ENCODE data around the gene ILK.

Gene ILK

GRCh38 chr11:6572215-6572614 lies 31.4 kb upstream of the ILK start:
- DNase-seq, result peak in 1 of 51 donors; percentile 51

DNA sequence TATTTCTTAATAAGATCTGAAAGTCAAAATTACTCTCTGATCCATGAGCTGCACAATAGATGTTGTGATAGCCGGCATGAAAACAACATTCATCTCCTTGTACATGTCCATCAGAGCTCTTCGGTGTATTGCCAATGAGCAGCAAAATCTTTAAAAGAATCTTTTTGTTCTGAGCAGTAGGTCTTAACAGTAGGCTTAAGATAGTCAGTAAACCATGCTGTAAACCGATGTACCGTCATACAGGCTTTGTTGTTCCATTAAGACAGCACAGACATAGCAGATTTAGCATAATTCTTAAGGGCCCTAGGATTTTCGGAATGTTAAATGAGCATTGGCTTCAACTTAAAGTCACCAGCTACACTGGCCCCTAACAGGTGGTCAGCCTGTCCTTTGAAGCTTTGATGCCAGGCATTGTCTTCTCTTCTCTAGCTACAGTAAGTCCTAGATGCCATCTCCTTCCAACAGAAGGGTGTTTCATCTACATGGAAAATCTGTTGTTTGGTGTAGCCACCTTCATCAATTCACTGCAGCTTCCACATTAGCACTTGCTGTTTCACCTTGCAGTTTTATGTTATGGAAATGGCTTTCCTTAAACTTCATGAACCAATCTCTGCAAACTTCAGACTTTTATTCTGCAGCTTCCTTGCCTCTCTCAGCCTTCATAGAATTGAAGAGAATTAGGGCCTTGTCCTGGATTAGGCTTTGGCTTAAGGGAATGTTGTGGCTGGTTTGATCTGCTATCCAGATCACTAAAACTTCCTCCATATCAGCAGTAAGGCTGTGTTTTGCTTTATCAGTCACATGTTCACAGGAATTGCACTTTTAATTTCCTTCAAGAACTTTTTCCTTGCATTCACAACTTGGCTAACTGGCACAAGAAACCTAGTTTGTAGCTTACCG lies 28.5 kb upstream of the ILK start:
- no peak for DNase-seq

- peak in 45 of 51 donors; percentile 13 to 93 (median 75) for DNase-seq
Observed at GRCh38 chr11:6576471-6577373, 26.9 kb upstream of the ILK start.

DNA sequence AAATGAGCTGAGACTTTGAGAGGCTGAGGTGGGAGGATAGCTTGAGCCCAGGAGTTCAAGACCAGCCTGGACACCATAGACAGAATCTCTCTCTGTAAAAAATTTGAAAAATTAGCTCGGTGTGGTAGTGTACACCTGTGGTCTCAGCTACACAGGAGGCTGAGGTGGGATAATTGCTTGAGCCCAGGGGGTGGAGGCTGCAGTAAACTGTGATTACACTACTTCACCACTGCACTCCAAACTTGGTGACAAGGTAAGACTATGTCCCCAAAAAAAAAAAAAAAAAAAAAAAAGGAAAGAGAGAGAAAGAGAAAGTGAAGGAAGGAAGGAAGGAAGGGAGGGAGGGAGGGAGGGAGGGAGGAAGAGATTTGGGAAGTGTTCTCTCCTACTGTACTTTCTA lies 25.4 kb upstream of the ILK start:
- no peak for DNase-seq

- DNase-seq, result peak in 4 of 51 donors; percentile 11 to 24 (median 13)
Observed at GRCh38 chr11:6579681-6580080, 23.9 kb upstream of the ILK start.

DNA sequence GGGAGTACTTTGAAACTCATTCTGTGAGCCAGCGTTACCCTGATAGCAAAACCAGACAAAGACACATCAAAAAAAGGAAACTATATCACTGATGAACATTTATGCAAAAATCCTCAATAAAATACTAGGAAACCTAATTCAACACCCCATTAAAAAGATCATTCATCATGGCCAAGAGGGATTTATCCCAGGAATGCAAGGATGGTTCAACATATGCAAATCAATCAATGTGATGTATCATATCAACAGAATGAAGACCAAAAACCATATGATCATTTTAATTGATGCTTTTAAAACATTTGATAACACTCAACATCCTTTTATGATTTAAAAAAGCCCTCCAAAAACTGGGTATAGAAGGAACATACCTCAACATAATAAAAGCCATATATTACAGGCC lies 20.0 kb upstream of the ILK start:
- no peak for DNase-seq

DNA sequence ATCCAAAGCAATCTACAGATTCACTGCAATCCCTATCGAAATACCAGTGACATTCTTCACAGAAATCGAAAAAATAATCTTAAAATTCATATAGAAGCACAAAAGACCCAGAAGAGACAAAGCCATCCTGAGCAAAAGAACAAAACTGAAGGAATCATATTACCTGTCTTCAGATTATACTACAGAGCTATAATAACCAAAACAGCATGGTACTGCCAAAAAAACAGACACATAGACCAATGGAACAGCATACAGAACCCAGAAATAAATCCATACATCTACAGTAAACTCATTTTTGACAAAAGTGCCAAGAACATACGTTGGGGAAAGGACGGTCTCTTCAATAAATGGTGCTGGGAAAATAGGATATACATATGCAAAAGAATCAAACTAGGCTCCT lies 19.0 kb upstream of the ILK start:
- no peak for DNase-seq

DNA sequence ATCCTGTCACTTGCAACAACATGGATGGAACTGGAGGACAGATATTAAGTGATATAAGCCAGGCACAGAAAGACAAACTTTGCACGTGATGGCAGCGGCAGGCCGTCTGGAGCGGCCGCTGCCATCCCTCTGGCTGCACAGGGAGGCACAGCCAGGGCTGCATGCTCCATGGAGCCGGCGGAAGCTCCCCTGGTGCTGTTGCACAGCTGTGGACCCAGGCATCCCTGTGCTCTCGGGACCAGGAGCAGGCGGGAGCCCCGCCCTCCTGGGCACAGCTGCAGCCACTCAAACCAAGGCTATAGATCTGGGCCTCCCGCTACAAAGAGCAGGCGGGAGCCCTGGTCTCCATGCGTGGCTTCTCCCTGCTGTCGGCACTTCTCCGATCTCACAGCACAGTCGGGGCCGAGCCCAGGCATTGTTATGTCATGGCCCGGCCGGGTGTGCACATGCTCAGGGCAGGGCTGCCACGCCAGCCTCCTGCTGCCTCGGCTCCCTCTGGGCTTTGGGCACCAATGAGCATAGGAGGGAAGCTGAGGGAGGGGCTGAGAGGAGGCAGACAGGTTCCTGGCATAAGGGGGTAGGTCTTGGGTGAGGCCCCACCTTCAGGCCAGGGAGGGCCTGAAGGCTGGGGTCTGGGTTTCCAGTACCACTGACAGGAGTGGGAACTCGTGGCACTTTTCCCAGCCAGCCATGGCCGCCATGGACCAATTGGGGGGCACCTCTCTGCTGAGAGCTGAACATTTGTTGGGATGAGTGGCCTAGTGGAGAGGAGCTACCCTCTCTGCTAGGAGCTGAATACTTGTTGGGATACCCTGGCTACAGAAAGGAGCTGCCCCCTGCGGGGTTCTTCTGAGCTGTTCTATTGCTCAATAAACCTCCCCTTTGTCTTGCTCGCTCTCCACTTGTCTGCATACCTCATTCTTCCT lies 16.9 kb upstream of the ILK start:
- peak in 16 of 51 donors; percentile 16 to 65 (median 44) for DNase-seq

DNA sequence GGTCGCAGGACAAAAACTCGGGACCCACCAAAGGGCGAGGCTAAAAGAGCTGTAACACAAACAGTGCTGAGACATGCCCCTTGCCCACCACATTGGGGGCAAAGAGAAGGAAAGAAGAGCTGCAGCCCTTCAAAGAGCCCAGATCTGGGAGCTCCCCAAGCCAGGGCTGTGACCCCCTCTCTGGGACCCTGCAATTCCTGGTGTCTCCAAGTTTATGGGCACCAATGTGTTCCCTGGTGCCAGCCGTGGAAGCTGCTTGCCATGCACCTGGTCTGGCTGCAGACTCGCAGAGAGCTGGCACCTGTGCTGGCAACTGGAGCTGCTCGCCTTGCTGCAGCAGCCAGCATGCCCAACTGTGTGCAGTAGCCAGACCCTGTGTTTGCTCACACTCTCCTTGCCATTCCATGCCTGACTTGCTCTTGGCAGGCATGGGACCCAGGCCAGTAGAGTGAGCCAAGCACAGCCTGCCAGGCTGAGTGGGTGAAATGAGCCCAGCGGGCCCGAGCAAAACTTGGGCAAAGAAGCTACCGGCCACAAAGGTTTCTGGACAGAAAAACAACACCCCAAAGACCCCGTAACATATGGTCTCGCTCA lies 16.1 kb upstream of the ILK start:
- DNase-seq, result peak in 19 of 51 donors; percentile 22 to 70 (median 48)

GRCh38 chr11:6588018-6588417 lies 15.6 kb upstream of the ILK start:
- no peak for DNase-seq

DNA sequence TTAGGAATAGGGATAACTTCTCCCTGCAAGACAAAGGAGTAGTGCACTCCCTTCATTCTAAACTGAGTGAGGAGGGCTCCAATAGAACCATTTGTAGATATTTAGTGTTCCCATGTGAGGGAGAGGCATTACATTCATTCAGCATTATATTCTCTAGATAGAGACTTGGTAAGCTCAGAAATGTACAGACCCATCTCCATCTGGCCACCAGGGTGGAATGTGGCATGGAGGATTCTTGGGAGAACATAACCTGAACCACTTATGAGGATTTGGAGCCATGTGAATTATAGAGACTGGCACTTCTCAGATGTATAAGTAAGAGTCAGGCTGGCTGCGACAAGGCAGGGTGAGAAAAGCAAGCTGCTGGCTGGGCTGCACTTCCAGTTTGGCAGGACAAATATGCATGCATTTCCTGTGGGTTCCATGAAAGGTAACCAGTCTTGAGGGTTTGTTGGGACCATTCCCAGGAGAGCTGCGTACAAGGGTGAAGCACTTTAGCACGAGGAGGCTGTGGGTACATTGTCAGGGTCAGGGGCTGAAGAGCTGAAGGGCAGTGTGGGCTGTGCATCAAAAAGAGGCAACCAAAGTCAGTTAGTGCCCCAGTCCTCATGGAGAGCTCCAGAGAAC lies 9.3 kb upstream of the ILK start:
- no peak for DNase-seq

- peak in 13 of 51 donors; percentile 8 to 86 (median 21) for DNase-seq
Observed at GRCh38 chr11:6596239-6596877, 7.2 kb upstream of the ILK start.

- no peak for DNase-seq
Observed at GRCh38 chr11:6598555-6598954, 5.0 kb upstream of the ILK start.

- DNase-seq, result no peak
Observed at GRCh38 chr11:6599449-6599848, 4.1 kb upstream of the ILK start.

GRCh38 chr11:6599881-6600390 lies 3.6 kb upstream of the ILK start:
- DNase-seq, result no peak

DNA sequence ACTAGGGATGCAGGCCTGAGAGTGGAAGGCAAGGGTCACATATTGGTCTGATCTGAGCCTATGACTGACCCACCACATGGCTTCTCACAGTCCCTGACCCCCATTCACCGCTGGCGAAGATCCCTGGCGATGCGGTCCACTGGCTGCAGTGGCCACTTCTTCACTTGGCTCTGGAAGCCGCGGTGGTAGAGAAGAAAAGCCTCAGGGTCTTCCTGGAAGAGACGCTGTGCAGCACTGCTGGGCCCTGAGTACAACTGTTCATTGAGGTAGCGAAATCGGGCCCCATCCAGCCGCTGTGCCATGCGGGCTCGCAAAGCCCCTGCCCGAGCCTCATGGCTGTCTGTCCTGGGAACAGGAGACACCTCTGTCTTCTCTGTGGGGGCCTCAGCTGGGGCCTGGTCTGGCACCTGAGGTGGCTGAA lies 2.5 kb upstream of the ILK start:
- no peak for DNase-seq

- DNase-seq, result no peak
Observed at GRCh38 chr11:6602096-6602940, 1.3 kb upstream of the ILK start.

DNA sequence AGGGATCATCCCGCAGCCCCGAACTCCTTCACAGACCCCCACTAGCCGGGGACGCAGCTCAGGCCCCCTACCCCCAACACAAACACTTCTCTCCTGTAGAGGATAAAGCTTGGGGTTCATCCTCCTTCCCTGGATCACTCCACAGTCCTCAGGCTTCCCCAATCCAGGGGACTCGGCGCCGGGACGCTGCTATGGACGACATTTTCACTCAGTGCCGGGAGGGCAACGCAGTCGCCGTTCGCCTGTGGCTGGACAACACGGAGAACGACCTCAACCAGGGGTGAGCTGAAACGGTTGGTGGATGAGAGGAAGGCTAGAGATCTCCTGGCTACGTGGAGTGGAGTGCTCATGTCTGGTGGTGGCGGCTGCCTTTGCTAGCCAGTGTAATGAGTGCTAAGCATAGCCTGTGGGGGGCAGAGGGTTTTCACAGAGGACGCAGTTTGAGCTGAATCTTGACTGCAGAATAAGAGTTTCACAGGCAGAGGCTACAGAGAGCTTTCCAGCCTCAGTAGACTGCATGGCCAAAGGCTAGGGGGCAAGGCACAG lies 580 bp downstream of the ILK start:
- peak in 33 of 51 donors; percentile 28 to 74 (median 53) for DNase-seq
